Measurements from ENCODE around the gene ITM2B.
"Not testable (repeated sequence)": the region's sequence is repeated elsewhere in the genome, so short reads cannot be mapped to it uniquely, and the experiment has no call there.

ITM2B gene

GRCh38 chr13:48233046-48233888, at the start of gene ITM2B:
TSS of gene ITM2B (plus strand) at chr13:48233206. CDS start at chr13:48233361, 155 bp downstream.
- peak; percentile 60 for DNase-seq
- in situ Hi-C loops (cut with HindIII; ENCODE audit: low pct_ligation_motif_present, low pct_unique_long_range_greater_than_20kb, low sequenced_read_pairs) = no loop called here

GRCh38 chr13:48184260-48184659, 48.7 kb upstream of the ITM2B start:
- DNase-seq = no peak
- in situ Hi-C loops (cut with HindIII; ENCODE audit: low pct_ligation_motif_present, low pct_unique_long_range_greater_than_20kb, low sequenced_read_pairs) = no loop called here

GRCh38 chr13:48185018-48185417, 48.0 kb upstream of the ITM2B start:
- no peak for DNase-seq
- in situ Hi-C loops (cut with HindIII; ENCODE audit: low pct_ligation_motif_present, low pct_unique_long_range_greater_than_20kb, low sequenced_read_pairs) = no loop called here

- in situ Hi-C loops (cut with HindIII; ENCODE audit: low pct_ligation_motif_present, low pct_unique_long_range_greater_than_20kb, low sequenced_read_pairs) = no loop called here
Observed at GRCh38 chr13:48186722-48187121, 46.3 kb upstream of the ITM2B start.

GRCh38 chr13:48188131-48188530, 44.9 kb upstream of the ITM2B start:
- in situ Hi-C loops (cut with HindIII; ENCODE audit: low pct_ligation_motif_present, low pct_unique_long_range_greater_than_20kb, low sequenced_read_pairs) = no loop called here
- no peak for DNase-seq

More at GRCh38 chr13:48186722-48187121, 46.3 kb upstream of the ITM2B start:
- DNase-seq = no peak

- DNase-seq = no peak
- in situ Hi-C loops (cut with HindIII; ENCODE audit: low pct_ligation_motif_present, low pct_unique_long_range_greater_than_20kb, low sequenced_read_pairs) = no loop called here
Observed at GRCh38 chr13:48188601-48189000, 44.4 kb upstream of the ITM2B start.

GRCh38 chr13:48189171-48189570, 43.8 kb upstream of the ITM2B start:
- in situ Hi-C loops (cut with HindIII; ENCODE audit: low pct_ligation_motif_present, low pct_unique_long_range_greater_than_20kb, low sequenced_read_pairs) = no loop called here
- DNase-seq = no peak

- DNase-seq = no peak
- in situ Hi-C loops (cut with HindIII; ENCODE audit: low pct_ligation_motif_present, low pct_unique_long_range_greater_than_20kb, low sequenced_read_pairs) = no loop called here
Observed at GRCh38 chr13:48192411-48192935, 40.5 kb upstream of the ITM2B start.

GRCh38 chr13:48194379-48194754, 38.6 kb upstream of the ITM2B start:
- in situ Hi-C loops (cut with HindIII; ENCODE audit: low pct_ligation_motif_present, low pct_unique_long_range_greater_than_20kb, low sequenced_read_pairs) = no loop called here
- DNase-seq = no peak

- DNase-seq = no peak
- in situ Hi-C loops (cut with HindIII; ENCODE audit: low pct_ligation_motif_present, low pct_unique_long_range_greater_than_20kb, low sequenced_read_pairs) = no loop called here
Observed at GRCh38 chr13:48199404-48199946, 33.5 kb upstream of the ITM2B start.

GRCh38 chr13:48201044-48201443, 32.0 kb upstream of the ITM2B start:
- no peak for DNase-seq
- in situ Hi-C loops (cut with HindIII; ENCODE audit: low pct_ligation_motif_present, low pct_unique_long_range_greater_than_20kb, low sequenced_read_pairs) = no loop called here

GRCh38 chr13:48207207-48207606, 25.8 kb upstream of the ITM2B start:
- in situ Hi-C loops (cut with HindIII; ENCODE audit: low pct_ligation_motif_present, low pct_unique_long_range_greater_than_20kb, low sequenced_read_pairs) = not testable (repeated sequence)

GRCh38 chr13:48210178-48210577, 22.8 kb upstream of the ITM2B start:
- in situ Hi-C loops (cut with HindIII; ENCODE audit: low pct_ligation_motif_present, low pct_unique_long_range_greater_than_20kb, low sequenced_read_pairs) = no loop called here
- no peak for DNase-seq

More at GRCh38 chr13:48207207-48207606, 25.8 kb upstream of the ITM2B start:
- not testable (repeated sequence) for DNase-seq

GRCh38 chr13:48214519-48215121, 18.4 kb upstream of the ITM2B start:
- peak; percentile 42 for DNase-seq
- in situ Hi-C loops (cut with HindIII; ENCODE audit: low pct_ligation_motif_present, low pct_unique_long_range_greater_than_20kb, low sequenced_read_pairs) = no loop called here

GRCh38 chr13:48215511-48216203, 17.3 kb upstream of the ITM2B start:
- DNase-seq; in situ Hi-C loops (cut with HindIII; ENCODE audit: low pct_ligation_motif_present, low pct_unique_long_range_greater_than_20kb, low sequenced_read_pairs): not testable (repeated sequence)

- no peak for DNase-seq
- in situ Hi-C loops (cut with HindIII; ENCODE audit: low pct_ligation_motif_present, low pct_unique_long_range_greater_than_20kb, low sequenced_read_pairs) = no loop called here
Observed at GRCh38 chr13:48216204-48216711, 16.7 kb upstream of the ITM2B start.

GRCh38 chr13:48220592-48220980, 12.4 kb upstream of the ITM2B start:
- in situ Hi-C loops (cut with HindIII; ENCODE audit: low pct_ligation_motif_present, low pct_unique_long_range_greater_than_20kb, low sequenced_read_pairs) = no loop called here

GRCh38 chr13:48220981-48221685, 11.9 kb upstream of the ITM2B start:
- in situ Hi-C loops (cut with HindIII; ENCODE audit: low pct_ligation_motif_present, low pct_unique_long_range_greater_than_20kb, low sequenced_read_pairs) = no loop called here
- no peak for DNase-seq

More at GRCh38 chr13:48220592-48220980, 12.4 kb upstream of the ITM2B start:
- no peak for DNase-seq

All from ACHN (cell line).